Measurements from ENCODE around the gene EFNA5.

The EFNA5 gene

DNA sequence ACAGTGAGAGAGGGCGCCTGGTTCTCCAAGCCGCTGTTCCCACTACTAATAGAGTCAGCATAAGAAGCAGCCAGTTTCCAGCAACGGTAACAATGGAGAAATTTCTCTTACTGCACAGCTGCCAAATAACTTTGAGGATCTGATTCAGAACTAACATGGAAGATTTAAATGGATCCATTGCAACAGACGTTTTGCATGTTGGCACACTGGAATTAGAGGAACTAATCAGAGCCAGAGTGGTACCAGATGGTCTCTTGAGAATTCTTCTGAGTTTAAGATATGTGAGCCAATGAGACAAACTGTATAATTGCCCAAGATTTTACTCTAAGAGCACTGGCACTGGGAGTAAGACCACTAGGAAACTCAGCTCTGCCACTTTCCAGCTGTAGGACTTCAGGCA lies 186.5 kb downstream of the EFNA5 start:
- DNase-seq (ENCODE audit: low spot score) = no peak

DNA sequence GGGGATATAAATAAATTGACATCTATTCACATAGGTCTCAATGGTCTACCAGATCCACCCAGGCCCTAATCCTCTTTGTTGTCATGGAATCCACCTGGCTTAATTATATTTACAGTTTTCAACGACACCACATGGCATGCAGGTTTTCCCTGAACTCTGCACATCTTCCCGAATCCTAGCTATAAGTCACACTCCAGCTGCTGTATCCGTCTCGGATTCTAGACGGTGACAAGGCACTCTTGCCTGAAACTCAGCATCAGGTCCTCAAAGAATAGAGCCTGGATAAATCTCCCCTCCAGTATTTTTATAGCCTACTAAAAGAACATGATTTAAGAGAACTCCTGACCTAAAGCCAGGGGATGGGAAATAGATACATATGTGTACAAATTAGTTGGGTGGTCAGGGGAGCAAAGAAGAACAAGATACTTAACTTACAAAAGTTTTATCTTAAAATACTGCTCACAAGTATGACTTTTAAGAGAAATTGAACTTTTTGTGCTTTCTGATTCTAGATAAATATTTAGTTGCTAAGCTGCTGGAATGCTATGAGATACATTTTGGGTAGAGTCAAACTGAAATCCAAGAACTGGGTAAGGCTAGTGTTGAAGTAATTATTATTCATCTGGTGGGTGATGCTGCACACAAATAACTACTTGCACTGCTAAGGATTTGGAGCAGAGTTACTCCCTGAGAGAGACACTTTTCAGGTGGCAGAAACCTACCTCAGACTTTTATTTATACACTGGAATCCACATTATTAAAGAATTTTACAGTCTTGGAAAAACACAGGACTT lies 187.3 kb downstream of the EFNA5 start:
- DNase-seq (ENCODE audit: low spot score) = no peak

GRCh38 chr5:107478068-107478641 lies 192.6 kb downstream of the EFNA5 start:
- DNase-seq (ENCODE audit: low spot score) = no peak

DNA sequence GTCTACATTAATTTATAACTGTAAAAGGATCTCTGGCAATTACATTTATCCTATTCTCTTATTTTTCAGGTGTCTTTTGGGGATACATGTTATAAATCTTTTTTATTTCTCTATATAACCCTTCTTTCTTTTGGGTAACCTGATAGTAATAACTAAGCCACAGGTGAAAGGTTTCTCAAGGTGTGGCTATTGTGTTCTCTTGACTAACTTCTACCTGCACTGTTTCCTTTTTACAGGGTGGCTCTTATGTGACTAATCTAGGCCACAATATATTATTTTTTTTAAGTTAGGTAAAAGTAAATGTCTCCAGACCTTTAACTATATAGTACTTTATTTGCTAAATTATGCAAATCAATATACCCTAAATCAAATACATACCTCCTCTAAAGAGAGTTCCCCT lies 193.2 kb downstream of the EFNA5 start:
- DNase-seq (ENCODE audit: low spot score) = no peak

- no peak for DNase-seq (ENCODE audit: low spot score)
Measured at GRCh38 chr5:107476783-107477182, 194.0 kb downstream of the EFNA5 start.

GRCh38 chr5:107474716-107475489 lies 195.8 kb downstream of the EFNA5 start:
- DNase-seq (ENCODE audit: low spot score) = no peak

DNA sequence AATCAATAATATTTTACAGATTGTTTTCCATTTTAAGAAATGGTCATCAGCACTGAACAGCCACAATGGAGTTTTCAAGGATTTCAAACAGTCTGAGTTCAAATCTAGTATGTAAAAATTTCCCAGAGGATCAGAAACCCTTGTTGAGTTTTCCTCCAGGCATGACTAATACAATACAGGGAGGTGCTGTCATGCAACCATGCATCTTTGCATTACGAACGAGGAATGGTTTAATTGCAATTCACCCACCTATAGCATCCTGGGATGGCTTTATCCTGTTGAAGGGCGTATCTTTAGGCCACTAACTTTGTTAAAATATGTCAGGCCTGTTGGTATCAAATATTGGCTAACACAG lies 196.4 kb downstream of the EFNA5 start:
- DNase-seq (ENCODE audit: low spot score) = no peak

- no peak for DNase-seq (ENCODE audit: low spot score)
Measured at GRCh38 chr5:107472620-107473064, 198.1 kb downstream of the EFNA5 start.

GRCh38 chr5:107470295-107470582 lies 200.5 kb downstream of the EFNA5 start:
- DNase-seq (ENCODE audit: low spot score) = no peak

DNA sequence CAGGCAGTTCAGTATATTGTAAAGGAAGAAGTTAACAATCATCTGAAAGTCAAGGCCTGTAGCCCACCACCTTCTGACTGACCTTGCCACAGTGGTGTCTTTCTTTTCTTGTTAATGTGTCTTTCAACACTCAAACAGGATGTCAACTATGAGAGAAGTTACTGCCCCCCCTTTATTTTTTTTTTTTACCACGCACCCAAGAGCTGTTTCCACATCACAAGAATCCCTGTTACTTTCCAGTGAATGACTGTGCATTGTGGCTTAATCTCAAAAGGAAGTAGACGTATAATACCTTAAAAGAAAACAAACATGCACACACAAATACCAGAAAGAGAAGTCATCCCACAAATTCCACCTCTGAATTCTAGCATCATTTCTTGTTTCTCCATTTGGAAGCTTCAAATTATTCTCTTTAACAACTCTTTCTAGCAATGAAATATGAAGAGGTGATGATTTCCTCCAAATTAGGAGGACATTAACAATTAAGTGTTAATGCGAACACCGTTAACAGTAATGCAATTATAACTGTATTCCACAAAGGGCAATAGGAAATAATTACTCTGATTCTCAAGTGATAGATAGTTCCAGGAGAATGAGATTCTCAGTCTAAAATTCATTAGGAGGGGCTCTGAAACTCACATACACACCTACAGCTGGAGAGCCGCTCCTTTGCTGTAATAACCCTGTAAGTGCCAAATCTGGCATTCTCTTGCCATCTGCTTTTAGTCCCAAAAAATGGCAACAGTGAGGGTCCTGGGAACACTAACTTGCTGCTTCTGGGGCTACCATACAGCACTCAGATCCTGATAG lies 201.0 kb downstream of the EFNA5 start:
- DNase-seq (ENCODE audit: low spot score) = no peak

DNA sequence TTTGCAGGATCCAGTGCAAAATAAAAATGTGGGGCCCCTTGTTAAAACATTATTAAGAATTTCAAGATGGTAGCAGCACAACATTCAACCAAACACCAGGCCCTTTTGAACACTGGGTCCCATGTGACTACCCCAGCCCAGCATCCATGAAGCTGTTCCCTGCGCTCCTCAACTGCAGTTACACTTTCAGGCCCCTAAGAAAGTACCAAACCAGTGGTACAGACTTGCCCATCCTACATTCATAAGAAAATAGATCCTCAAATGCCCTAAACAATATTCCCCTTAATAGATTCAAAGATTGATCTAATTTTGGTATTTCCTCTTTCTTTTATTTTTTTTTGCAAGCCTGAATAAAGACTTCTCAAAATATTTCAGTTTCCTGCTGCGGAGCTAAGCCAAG lies 201.7 kb downstream of the EFNA5 start:
- DNase-seq (ENCODE audit: low spot score) = no peak

- DNase-seq (ENCODE audit: low spot score) = no peak
Measured at GRCh38 chr5:107468276-107468675, 202.5 kb downstream of the EFNA5 start.

DNA sequence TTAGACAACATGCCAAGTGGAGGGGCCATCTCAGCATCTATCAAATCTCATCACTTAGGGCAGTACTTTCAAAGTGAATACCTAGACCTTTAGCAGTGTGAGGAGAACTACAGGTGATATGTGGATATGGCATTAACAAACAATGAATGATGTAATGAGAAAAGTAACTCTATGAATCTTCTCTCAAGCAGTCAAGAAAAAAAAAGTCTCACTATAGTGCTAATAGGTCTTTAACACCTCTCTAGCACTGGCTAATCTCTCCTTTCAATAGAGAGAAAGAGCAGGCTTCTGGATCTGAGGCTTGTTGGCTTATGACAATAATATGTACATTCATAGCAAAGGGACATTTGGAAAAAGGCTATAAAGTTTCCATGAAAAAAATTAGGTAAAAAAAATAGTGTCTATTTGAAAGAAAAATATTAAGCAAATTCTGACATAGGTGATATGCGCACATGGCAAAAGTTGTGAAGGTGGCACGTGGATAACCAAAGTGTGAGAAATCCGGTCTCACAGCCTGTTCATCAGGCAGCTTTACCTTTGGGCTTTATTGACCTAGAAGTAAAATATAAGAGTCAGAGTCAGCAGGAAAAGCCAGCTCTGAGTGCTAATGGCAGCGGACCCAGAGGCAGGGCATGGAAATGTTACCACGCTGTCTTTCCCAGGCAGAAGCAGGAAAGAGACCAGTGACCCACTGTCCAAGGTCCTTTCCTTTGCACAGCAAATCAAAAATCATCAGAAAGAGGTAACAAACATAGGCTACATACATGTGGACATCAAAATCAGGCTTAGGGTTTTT lies 203.4 kb downstream of the EFNA5 start:
- no peak for DNase-seq (ENCODE audit: low spot score)

GRCh38 chr5:107466233-107466769 lies 204.4 kb downstream of the EFNA5 start:
- DNase-seq (ENCODE audit: low spot score) = no peak

DNA sequence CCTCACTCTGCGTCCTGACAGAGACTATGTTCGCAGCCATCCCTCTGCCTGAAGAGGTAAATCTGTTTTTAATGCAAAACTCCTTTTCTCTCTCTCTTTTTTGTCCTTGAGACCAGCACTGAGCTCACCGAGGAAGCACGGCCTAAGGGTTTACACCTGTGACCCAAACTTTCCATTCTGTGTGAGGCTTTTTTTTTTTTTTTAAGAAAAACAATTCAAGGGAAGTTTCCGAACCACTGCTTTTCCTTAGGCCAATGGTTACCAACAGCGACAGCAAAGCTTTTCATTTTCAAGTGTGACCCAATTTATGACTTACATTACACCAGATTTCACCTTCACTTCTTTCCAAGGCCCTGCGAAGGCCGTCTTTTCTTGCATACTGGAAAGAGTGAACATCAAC lies 205.9 kb downstream of the EFNA5 start:
- no peak for DNase-seq (ENCODE audit: low spot score)

GRCh38 chr5:107464416-107464815 lies 206.3 kb downstream of the EFNA5 start:
- DNase-seq (ENCODE audit: low spot score) = no peak

GRCh38 chr5:107463731-107464130 lies 207.0 kb downstream of the EFNA5 start:
- DNase-seq (ENCODE audit: low spot score) = no peak

- no peak for DNase-seq (ENCODE audit: low spot score)
Measured at GRCh38 chr5:107461770-107462169, 209.0 kb downstream of the EFNA5 start.

DNA sequence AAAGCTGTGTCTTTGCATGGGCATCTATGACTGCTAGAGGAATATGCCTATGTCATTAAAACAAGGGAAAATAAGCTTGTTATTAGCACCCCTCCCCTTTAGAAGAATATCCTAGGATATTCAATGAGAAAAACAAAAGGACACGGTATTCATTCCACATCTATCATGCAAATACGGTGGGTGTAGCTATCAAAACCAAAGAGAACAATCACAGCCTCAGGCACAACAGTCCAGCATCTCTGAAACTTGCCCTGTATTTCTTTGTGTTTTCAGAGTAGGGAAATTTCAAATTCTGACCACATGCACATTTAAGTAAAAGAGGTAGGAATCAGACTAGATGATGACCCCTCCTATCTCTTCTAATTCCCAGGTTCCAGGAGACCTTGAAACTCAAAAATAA lies 209.9 kb downstream of the EFNA5 start:
- no peak for DNase-seq (ENCODE audit: low spot score)

GRCh38 chr5:107459605-107460004 lies 211.1 kb downstream of the EFNA5 start:
- DNase-seq (ENCODE audit: low spot score) = no peak

DNA sequence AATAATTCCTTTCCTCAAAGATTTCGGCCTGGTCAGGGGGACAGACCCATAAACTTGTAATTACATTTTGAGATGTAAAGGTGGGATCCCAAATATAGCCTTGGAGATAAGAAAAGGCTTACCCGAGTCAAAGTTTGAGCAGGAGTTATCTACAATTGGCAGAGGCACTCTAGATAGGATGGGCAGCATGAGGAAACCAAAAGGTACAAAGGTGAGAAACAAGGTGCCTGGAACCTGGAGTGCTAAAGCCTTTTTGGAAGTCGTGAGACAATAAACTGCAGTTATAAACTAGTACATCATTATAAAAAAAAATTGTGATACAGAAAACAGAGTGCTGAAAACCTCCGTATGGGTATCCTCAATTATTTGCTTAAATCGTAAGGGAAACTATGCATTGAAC lies 212.4 kb downstream of the EFNA5 start:
- no peak for DNase-seq (ENCODE audit: low spot score)
